Fibroblast of peridontal ligament (primary cell): ENCODE measurements around the gene ALG2.

Source experiments
- DNase-seq: peaks from one replicate; pipeline ENCODE4 v3.0.0-alpha.2; 2010; ENCODE audit errors: extremely low read depth

Gene ALG2

DNA sequence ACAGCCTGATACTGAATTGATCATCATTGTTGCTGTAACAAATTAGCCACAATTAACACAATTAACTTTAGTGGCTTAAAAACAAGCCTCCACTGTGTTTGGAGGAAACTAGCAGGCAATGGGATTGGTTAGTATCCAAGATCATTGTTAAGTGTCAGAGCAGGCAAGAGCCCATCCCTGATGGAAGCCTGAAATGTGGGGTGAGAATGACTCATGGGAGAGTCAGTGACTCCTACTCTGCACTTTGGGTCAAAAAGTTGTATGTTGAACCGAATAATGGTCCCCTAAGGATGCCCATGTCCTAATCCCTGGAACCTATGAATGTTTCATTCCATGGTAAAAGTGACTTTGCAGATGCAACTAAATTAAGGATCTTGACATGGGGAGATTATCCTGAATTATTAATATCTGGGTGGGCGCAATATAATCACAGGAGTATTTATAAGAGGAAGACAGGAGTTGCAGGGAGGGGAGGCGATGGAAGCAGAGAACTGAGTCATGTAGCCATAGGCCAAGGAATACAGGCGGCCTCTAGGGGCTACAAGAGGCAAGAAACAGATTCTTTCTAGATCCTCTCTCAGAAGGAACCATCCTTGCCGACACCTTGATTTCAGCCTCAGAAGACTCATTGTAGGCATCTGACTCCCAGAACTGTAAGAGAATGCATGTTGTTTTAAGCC, 28.8 kb downstream of the ALG2 start:
- DNase-seq, result no peak

DNA sequence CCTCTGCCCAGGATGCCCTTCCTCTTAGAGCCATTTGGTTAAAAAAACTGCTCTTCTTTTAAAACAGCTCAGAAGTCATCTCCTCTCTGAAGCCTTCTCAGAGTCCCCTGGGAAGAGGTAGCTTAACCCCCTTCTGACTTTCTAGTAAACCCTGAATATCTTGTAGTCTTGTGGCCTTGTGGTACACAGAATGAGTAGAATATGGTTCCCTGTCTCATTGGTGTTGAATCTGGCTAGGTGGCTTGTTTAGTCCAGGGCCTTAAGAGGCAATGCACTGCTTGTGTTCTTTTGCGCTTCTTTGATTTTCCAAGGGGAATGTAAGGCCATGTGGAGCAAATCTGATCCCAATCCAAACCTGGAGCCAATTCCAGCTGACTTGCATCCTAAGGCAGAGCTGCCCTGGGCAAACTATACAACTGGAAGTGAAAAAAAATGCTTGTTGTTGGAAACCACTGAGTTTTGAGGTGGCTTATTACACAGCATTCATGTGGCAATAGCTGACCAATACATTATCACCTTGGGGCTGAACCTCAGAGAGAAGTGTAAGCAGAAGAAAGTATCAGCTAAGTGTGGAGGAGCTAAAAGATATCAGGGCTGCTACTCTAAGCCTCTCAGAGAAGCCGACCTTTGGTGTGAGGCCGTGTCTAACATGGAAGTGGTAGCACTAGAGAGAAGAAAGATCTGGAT, 31.0 kb downstream of the ALG2 start:
- no peak for DNase-seq

DNA sequence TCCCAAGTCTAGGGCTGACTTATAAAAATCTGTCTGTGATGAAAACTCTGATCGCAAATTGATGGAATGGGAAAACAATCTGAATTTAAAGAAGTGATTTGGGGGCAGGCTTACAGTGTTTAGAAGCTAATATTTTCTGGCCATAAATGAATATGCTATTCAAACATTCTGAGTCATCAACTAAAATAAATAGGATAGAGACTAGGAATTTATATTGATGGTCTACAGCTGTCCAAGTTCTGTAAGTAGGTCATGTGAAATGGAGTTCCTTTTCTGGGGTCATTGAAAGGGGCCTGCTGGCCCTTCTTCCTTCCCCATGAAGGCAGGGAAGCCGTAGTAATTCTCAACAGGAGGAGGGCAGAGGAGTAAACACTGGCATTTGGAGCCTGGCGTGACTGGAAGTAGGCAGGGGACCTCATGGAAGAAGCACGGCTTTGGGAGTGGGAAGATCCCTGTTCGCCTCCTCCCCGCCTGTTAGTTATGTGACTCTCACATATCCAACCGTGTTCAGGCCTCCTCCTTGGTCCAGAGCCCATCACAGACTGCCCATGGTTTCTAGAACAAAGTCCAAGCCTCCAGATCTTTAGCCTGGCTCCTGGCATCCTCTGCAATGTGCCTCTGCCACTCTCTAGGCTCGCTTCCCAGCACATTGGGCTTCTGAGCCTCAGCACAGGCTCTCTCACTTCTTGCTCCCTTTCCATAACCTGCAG, 31.7 kb downstream of the ALG2 start:
- peak; percentile 15 for DNase-seq

DNA sequence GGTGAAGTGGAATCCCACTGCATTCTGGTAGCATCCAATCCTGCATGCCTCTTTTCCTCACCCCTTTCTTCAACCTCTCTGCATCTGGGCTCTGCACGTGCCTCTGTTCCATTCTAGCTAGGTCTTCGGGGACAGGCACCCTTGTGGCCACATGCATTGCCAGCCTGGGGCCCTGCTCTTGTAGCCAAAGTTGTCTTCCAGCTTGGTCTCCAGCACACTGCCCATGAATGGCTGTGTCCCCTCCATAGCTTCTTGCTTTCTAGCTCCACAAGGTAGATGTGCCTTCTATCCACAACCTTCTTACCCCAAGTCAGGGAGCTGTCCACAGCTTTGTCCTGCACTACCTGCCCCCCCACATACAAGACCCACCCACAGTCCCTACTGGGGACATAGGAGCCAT, 32.6 kb downstream of the ALG2 start:
- no peak for DNase-seq

DNA sequence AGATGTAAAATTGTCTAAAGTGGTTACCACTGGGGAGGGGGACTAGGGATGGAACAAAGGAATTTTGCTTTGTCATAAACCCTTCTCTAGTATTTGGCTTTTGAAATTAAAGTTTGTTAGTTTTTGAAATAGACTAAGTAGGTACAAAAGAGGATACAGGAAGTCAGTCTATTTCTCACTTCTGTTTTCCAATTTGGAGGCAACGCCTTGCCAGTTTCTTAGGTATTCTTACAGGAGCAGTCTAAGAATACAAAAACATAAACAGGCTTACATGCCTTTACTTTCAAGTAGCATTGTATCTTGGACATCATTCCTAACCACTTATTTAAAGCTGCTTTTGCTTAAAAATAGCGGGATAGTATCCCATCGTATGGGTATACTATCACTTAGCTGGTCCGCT, 34.4 kb downstream of the ALG2 start:
- DNase-seq, result no peak

DNA sequence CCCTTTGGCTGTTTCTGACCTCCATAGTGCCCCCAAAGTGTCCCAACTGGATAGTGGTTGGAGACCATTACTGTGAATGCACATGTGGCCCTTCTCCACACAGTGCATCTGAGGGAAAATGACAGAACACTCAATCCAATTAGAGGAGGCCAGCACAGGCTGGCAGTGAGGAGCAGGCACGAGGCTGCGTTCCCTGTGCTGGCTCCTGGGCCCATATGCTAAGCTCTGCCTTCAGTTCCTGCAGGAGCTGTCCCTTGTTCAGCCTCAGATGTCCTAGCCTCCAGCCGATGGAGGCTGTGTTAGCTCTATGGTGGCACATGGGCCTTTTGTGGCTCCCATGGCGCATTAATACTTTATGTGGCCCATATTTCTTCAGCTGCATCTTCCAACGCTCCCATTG, 35.8 kb downstream of the ALG2 start:
- no peak for DNase-seq

DNA sequence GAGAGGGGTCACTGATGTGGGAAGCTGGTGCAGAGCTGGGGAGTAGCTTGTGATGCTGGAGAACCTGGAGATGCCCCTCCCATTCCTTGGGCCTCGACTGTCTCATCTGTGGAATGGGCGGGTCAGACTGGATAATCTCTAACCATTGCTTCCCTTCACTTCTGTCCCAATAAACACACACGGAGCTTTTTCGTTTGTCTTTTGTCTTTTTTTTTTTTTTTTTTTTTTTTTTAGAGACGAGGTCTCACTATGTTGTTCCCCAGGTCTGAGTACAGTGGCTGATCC, 36.5 kb downstream of the ALG2 start:
- DNase-seq, result no peak

DNA sequence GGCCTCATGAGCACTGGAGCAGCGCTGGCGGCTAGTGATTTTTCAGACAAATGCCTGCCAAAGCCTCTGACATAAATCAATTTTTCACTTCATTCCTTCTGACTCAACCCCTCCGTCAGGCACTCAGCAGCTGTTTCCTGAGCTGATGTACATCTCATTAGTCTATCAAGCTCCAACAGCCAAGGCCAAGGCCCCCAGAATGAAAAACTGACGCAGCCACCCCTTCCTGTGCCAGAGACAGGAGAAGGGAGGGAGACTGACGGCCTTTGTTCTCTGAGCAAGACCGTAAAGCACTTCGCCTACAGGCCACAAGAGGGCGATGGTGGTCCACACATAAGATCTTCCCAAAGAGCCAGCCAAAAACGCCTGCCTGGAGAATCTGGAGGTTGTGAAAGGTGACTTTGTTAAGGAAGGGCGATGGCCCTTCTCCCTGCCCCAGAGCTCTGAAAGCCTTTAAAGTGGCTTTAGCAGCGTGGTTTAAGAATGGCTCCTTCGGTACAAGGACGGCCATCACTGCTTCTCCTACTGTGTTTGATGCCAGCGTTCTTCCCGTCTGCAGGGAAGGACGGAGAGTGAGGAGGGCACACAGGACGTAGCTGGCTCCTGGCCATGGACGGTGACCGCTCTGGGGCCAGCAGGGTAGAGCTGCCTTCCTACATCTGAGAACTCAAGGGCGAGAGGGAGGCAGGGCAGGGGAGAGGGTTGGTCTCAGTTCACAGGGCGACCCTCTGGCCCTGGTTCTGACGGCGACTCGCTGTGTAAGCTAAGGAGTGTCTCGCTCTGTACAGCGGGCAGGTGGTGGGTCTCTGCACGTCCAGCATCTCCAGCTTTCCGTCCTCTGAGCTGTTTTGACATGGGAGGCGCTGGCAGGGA, 37.0 kb downstream of the ALG2 start:
- DNase-seq, result peak; percentile 93

DNA sequence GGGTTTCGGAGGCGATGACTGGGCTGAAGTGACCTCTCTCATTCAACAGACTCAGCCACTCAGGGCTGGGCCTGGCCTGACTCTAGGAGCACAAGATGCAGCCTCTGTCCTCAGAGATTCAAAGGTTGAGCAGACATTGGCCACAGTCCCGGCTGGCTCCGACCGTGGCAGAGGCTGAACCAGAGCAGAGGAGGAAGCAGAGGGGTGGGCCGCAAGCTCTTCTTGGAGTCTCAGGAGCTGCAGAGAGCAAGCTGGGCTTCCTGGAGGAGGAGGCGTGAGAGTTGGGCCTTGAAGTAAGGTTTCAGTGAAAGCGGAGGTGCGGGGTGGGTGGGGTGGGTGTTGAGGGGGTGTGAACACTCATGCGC, 37.6 kb downstream of the ALG2 start:
- no peak for DNase-seq

DNA sequence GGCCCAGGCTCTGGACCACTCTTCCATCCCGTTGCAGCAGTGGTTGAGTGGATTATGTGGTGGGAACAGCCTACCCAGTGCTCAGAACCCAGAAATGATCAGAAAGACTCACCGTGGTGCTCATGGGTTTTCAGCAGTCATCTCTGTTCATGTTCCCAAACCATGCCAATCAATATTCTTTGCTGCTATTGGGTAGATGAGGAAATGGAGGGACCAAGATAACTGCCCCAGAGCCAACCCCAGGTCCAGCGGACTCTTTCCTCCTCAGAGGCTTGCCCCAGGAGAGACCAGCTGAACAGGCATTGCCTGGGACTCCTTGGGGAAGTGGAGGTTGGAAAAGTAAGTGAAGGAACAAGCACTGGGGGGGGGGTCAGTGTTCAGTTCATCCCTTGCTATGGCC, 38.1 kb downstream of the ALG2 start:
- no peak for DNase-seq

DNA sequence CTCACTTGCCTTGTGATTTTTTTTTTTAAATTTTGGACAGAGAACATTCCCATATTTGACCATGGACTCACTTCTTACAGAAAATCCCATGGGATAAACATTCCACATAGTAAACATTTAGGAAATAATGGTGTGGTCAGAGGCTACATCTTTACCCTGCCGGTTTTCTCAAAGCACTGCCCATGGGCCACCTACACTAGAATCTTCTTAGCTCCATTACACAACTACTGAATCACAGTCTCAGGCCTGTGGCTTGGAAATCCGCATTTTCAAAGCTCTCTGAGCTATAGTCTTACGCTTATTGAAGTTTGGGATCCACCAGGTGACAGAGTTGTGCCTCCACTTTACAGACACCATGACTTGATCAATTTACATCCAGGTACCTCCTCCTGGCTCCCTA, 39.4 kb downstream of the ALG2 start:
- peak; percentile 68 for DNase-seq

DNA sequence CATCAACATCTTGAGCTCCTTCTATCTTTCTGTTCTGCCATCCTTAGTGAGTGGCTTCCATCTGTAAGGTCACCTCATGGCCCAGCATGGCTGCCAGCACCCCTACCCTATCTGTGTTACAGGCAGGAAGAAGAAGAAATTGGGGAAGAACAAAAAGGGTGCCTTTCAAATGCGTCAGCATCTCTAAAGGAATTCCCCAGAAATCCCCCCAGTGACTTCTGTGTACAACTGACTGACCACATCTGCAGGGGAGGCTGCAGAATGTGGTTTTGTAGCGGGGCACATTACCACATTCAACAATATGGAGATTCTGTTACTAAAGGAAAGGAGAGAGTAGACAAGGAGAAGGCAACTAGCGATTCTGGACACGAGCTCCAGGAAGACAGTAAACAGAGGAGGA, 40.1 kb downstream of the ALG2 start:
- peak; percentile 71 for DNase-seq

DNA sequence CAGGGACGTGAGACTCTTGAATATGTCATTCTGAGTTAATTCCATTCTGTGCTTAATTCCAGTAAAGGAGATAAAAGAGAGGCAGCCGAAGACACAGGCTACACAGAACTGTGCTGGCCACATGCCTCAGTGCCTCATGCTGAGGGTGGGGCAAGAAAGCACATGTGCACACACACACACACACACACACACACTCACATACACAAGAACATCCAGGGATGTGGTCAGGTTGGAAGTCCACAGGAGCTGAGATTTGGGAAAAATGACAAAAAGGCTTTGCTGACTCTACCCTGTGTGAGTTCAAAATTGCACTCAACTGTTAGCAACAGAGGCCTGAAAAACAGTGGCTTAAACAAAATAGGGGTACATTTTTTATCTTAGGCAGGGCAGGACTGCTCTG, 40.5 kb downstream of the ALG2 start:
- no peak for DNase-seq

DNA sequence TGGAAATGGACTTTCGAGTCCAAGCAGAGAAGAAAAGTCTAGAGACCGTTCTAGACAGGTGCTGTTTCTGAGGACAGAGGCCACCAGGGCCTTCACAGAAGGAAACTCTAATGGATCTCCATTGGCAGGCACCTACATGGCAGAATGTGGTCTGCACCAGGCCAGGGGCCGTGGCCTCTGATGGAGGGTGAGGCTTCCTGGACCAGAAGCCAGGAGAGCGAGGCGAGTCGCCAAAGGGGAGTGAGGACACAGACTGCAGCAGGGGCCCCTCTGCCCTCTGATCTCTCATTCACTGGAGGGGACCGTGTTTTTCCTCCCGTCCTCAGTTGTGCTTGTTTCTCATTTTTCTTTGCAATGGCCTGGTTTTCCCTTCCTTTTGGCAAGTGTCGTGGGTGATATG, 41.1 kb downstream of the ALG2 start:
- DNase-seq, result no peak

DNA sequence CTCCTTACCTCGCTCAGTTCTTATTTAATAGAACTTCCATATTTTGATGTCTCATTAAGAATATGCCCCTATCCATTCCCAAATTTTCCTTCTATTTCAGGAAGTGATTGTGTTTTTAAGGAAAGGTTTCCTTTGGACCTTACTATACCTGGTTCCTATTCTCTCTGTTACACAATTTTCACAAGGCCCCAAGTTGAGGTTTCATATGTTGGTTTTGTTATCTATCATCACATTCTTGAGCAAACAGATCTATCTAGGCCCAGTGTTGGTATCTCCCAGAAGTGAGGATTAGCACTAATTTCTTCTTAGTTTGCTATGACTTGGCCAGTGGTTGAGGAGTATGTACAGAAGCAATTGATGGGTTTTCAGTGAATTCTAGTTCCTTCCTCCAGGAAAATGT, 41.5 kb downstream of the ALG2 start:
- no peak for DNase-seq

DNA sequence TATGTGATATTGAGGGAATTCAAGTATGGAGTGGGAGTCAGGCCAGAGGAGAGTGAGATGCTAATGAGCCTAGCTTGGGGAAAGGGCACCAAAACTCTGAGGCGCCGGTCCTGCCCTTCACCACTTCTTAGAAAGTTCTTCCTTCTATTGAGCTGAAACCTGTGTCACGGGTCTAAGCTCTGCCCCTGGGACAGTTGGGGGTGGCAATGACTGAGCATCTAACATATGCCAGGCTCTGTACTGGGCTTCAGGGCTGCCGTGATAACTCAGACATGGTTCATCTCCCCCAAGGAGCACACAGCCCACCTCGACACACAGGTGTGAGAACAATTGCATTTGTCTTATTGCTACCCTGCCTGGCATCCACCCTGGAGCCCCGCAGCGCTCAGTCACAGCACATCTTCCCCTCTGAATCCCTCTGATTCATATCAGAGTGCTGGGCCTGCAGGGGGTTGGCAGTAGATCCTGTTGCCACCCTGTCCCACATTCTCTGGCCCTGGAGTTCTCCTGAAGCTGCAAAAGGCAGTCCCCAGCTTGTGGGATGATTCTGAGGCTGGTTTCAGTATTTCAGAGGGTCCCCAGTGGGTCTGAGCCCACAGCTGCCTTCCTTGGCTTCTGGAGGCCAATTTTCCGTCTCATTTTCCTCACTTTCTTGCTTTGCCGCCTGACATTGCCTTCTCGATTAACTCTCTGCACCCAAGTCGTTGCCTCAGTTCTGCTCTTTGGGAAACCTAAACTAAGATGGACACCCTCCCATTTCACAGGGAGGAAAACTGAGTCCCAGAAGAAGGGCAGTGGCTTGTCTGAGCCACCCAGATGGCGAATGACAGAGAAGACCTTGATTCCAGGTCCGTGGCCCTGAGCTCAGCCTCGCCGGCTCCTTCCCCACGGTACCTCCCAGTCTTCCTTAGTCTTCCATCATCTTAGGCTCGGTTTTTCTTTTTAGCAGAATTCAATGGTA, 42.5 kb downstream of the ALG2 start:
- DNase-seq, result no peak

DNA sequence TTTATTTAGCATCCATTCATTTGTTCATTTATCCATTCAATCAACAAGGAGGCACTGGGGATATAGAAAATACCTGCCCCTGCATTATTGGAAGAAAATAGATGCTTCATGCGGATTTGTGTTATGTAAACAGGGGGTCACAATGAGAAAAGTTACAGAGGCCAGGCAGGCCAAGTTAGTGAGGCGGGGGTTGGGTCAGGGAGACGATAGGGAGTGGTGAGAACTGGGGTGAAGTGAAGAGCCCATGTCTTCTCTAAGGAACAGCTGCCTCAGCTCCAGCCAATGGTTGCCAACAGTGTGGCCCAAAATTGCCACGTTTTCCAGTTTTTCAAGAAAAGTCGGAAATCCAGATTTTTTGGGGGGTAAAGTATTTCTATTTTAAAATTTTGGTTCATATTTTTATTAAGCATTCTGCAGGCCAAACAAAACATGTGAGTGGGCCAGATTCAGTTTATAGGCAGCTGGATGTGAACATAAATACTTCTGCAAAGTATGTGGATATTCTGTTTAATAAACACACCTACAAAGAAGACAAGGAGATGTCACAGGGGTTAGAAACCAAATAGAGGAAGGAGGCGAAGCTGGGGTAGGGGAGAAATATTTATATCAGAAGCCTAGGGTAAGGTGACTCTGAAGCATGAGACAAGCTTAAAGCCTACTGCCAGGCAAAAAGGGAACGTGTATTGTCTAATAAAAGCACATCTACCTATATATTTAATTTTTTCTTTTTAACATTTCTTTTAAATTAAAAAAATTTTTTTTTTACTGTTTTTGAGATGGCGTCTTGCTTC, 44.0 kb downstream of the ALG2 start:
- DNase-seq, result no peak

DNA sequence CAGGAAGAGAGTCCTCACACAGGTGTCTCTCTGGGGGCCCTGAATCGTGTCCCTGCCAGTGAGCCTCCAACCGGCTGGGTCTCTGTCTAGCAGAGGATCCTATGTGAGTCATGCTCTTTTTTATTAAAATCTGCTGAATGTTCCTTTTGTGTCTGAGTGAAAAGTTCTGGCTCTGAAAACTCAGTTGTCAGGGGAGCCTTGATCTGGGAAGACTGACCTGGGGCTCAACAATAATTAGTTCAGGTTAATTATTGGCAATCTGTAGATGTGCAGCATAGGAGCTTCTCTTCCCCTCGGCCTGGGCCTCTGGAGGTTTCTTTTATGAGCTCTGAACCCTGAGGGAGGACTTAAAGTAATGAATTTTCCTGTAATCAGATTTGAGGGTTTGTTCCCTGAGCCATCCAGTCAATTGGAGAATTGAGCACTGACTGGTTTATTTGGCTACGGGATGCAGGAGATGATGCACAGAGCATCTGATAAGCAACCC, 45.2 kb downstream of the ALG2 start:
- DNase-seq, result no peak

DNA sequence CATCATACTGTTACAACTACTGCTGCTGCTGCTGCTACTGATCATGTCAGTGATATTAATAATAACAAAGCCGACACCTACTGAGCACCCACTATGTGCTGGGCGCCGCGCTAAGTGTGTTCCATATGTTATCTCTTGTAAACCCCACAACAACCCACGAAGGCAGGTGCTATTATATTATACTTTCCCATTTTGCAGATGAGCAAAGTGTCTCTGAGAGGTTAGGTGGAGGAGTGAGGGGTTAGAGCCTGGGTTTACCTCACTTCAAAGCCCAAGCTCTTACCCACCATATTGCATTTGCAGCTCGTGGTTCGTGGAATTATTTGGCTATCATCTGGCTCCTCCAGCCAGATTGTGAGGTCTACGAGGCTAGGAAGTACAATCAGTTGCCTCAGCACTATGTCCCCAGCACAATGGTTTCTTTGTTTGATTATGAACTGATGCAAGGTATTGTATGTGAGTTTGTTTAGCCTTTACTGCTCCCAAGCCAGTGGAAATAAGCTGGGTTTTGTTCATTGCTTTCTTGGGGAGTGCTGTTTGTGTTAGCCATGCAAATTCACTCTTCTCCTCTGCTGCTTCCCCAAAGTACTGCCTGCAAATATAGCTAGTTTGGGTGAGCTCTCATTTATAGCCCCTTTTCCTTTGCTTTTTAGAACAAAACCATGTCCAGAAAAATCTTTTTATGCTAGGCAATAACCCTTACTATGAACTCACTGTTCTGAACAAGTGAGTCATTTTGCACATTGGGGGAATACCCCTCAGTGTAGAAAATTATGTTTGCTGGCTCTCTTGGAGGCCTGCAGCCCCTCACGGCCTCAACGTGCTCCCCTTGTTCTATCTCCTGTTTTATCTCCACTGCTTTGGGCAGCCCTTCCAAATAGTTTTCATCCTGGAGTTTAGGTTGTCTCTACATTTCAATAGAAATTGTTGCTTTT, 47.9 kb downstream of the ALG2 start:
- DNase-seq, result no peak
